ENCODE data around the gene MINDY3. TPM values are rescaled to one million over a fixed set of nuclear protein-coding genes. Genes with fewer than 3 reads are reported as not detected.
"Not testable (repeated sequence)": the region's sequence is repeated elsewhere in the genome, so short reads cannot be mapped to it uniquely, and the experiment has no call there.

MINDY3 gene
- total and polyA plus RNA-seq, 4 donors, result 6.5 to 16.1 (median 12.3) TPM

DNA sequence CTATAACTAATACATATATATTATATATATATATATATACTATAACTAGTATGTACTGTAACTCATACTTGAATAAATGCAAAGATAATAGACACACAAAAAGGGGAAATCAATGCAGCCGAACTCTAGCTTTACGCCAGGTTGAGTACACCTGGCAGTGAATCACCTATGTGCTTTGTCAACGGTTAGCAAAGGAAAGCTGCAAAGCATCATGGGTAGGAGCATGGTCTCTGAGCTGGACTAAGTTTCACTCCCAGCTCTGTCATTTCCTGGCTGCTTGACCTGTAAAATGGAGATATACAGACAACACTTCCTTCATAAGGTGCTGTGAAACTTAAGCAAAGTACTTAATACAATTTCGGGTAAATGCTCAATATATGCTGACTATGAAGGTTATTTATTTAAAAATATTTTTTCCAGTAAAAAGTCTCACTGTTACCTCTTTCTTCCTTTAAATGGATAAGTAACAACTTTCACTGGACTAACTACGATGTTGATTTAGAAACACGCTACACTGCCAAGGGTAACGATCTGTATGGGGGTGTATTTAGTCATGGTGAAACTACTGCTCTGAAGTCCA lies 78.8 kb downstream of the MINDY3 start (continued):
- TF ChIP-seq HNF4A (conservative IDR thresholded peaks at IDR 0.05) (no peak), EGR1 (IDR thresholded peaks at IDR 0.05; ENCODE audit: low read depth in 2 of 2) (no peak), TAF1 (conservative IDR thresholded peaks at IDR 0.05) (no peak)
- TF ChIP-seq, protein P1, sequence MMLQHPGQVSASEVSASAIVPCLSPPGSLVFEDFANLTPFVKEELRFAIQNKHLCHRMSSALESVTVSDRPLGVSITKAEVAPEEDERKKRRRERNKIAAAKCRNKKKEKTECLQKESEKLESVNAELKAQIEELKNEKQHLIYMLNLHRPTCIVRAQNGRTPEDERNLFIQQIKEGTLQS (IDR thresholded peaks at IDR 0.05), result no peak

DNA sequence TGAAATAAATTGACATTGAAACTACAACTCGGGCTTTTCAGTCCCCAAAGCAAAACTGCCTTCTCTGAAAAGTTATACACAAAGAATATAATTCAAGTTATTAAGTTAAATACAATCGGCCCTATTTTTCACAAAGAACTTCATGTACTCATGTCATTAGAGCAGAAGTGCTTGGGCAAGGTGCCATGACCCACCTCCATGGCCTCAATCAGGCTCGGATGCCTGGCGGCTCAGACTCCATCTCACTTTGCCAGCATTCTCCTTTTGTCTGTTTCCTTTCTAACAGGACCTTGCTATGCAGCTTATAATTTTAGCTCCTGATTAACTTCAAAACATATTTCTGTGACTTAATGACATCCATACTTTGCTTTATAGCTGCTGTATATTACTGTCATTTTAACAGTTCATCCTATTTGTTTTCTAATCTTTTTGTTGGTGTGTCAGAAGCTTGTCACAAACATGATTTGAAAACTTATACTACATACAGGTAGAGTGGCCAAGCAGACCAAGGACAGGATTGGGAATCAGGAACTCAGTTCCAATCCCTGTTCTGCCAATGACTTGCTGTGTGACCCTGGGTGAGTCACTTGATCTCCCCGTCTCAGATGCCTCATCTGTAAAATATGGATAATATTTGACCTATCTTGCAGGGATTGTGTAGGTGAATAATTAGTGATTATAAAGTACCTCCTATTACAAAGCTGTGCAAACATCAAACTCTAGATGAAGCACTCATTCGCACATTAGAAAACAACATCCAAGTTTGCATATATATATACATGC lies 79.8 kb downstream of the MINDY3 start:
- 90% methylated on average over 6 of the region's 6 CpGs for WGBS
- no peaks in the 10 kb centered on the region for H3K27me3 ChIP-seq (ENCODE audit: control insufficient read depth in 4 of 4, insufficient read depth in 4 of 4, low read length in 3 of 4)
- H3K9ac ChIP-seq (ENCODE audit: low read depth in 1 of 2, low read length in 2 of 2), result no peak overlapping the region
- DNase-seq (ENCODE audit: low spot score), result no peak
- H3K36me3 ChIP-seq (ENCODE audit: control insufficient read depth in 4 of 4, insufficient read depth in 3 of 4, low read depth in 1 of 4, low read length in 3 of 4), result peaks cover 0 to 44% (median 31%) of the 10 kb centered on the region in 4 donors
- TF ChIP-seq NR2F2 (IDR thresholded peaks at IDR 0.05), result no peak
- no peak for TF ChIP-seq FOXA1 (IDR thresholded peaks at IDR 0.05)
- H3K4me1 ChIP-seq (ENCODE audit: control insufficient read depth in 4 of 4, insufficient read depth in 4 of 4, low read length in 3 of 4), result peaks cover 0 to 5% (median 0%) of the 10 kb centered on the region in 4 donors
- H3K9me3 ChIP-seq (ENCODE audit: control insufficient read depth in 4 of 4, low read length in 3 of 4), result peaks cover 0 to 2% (median 0%) of the 10 kb centered on the region in 4 donors
- no peak overlapping the region for H3K27ac ChIP-seq (ENCODE audit: low read depth in 1 of 2, low read length in 2 of 2)
- H3K4me3 ChIP-seq (ENCODE audit: low read depth in 1 of 3, low read length in 3 of 3), result no peak overlapping the region

DNA sequence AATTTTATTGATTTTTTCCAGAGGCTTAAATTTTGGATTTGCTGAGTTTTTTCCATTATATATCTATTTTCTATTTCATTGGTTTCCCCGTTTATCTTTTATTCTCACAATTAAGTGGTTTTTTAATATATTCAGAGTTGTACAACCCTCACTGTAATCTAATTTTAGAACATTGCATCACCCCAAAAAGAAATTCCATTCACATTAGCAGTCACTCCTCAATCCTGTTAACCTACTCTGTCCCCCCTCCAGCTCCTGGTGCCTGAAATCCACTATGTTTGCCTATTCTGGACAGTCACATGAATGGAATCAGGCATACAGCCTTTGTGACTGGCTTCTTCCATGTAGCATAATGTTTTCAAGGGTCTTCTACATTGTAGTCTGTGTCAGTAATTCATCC lies 84.8 kb downstream of the MINDY3 start:
- Histone ChIP-seq H3K27me3 (ENCODE audit: control insufficient read depth in 4 of 4, insufficient read depth in 4 of 4, low read length in 3 of 4) (no peaks in the 10 kb centered on the region), H3K36me3 (ENCODE audit: control insufficient read depth in 4 of 4, insufficient read depth in 3 of 4, low read depth in 1 of 4, low read length in 3 of 4) (peaks cover 0 to 29% (median 21%) of the 10 kb centered on the region in 4 donors), H3K9me3 (ENCODE audit: control insufficient read depth in 4 of 4, low read length in 3 of 4) (peaks cover 0 to 2% (median 0%) of the 10 kb centered on the region in 4 donors), H3K27ac (ENCODE audit: low read depth in 1 of 2, low read length in 2 of 2) (no peak overlapping the region), H3K9ac (ENCODE audit: low read depth in 1 of 2, low read length in 2 of 2) (no peak overlapping the region), H3K4me1 (ENCODE audit: control insufficient read depth in 4 of 4, insufficient read depth in 4 of 4, low read length in 3 of 4) (no peaks in the 10 kb centered on the region), H3K4me3 (ENCODE audit: low read depth in 1 of 3, low read length in 3 of 3) (no peak overlapping the region)
- WGBS, result 96% methylated on average over 1 of the region's 1 CpG
- no peak for DNase-seq (ENCODE audit: low spot score)
- TF ChIP-seq SP1 (IDR thresholded peaks at IDR 0.05) (no peak), FOXA1 (IDR thresholded peaks at IDR 0.05) (no peak), JUND (IDR thresholded peaks at IDR 0.05) (no peak), GABPA (IDR thresholded peaks at IDR 0.05 in 1 of 2, conservative IDR thresholded peaks at IDR 0.05 in 1 of 2) (no peak), TAF1 (conservative IDR thresholded peaks at IDR 0.05) (no peak), YY1 (IDR thresholded peaks at IDR 0.05) (no peak), FOXA2 (IDR thresholded peaks at IDR 0.05) (no peak), HNF4A (conservative IDR thresholded peaks at IDR 0.05) (no peak)
- TF ChIP-seq, protein P1 (IDR thresholded peaks at IDR 0.05), result no peak
- TF ChIP-seq, protein P2, sequence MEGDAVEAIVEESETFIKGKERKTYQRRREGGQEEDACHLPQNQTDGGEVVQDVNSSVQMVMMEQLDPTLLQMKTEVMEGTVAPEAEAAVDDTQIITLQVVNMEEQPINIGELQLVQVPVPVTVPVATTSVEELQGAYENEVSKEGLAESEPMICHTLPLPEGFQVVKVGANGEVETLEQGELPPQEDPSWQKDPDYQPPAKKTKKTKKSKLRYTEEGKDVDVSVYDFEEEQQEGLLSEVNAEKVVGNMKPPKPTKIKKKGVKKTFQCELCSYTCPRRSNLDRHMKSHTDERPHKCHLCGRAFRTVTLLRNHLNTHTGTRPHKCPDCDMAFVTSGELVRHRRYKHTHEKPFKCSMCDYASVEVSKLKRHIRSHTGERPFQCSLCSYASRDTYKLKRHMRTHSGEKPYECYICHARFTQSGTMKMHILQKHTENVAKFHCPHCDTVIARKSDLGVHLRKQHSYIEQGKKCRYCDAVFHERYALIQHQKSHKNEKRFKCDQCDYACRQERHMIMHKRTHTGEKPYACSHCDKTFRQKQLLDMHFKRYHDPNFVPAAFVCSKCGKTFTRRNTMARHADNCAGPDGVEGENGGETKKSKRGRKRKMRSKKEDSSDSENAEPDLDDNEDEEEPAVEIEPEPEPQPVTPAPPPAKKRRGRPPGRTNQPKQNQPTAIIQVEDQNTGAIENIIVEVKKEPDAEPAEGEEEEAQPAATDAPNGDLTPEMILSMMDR (IDR thresholded peaks at IDR 0.05; ENCODE audit: low read depth, low read length, missing input control), result no peak
- TF ChIP-seq, protein P3, sequence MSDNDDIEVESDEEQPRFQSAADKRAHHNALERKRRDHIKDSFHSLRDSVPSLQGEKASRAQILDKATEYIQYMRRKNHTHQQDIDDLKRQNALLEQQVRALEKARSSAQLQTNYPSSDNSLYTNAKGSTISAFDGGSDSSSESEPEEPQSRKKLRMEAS (IDR thresholded peaks at IDR 0.05), result no peak

DNA sequence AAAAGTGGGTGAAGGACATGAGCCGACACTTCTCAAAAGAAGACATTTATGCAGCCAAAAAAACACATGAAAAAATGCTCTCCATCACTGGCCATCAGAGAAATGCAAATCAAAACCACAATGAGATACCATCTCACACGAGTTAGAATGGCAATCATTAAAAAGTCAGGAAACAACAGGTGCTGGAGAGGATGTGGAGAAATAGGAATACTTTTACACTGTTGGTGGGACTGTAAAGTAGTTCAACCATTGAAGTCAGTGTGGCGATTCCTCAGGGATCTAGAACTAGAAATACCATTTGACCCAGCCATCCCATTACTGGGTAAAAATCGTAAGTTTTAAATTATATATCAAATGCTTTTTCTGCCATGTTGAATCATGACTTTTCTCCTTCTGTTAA lies 85.8 kb downstream of the MINDY3 start:
- WGBS, result 94% methylated on average over 4 of the region's 4 CpGs
- H3K9ac ChIP-seq (ENCODE audit: low read depth in 1 of 2, low read length in 2 of 2); H3K9me3 ChIP-seq (ENCODE audit: control insufficient read depth in 4 of 4, low read length in 3 of 4); H3K27me3 ChIP-seq (ENCODE audit: control insufficient read depth in 4 of 4, insufficient read depth in 4 of 4, low read length in 3 of 4); H3K27ac ChIP-seq (ENCODE audit: low read depth in 1 of 2, low read length in 2 of 2); DNase-seq (ENCODE audit: low spot score); H3K4me3 ChIP-seq (ENCODE audit: low read depth in 1 of 3, low read length in 3 of 3); H3K4me1 ChIP-seq (ENCODE audit: control insufficient read depth in 4 of 4, insufficient read depth in 4 of 4, low read length in 3 of 4): not testable (repeated sequence)
- peaks cover 0 to 19% (median 18%) of the 10 kb centered on the region in 4 donors for H3K36me3 ChIP-seq (ENCODE audit: control insufficient read depth in 4 of 4, insufficient read depth in 3 of 4, low read depth in 1 of 4, low read length in 3 of 4)
